HG03521 (cell line): ENCODE results near the gene CRYGB.
"Not testable (repeated sequence)": the region's sequence is repeated elsewhere in the genome, so short reads cannot be mapped to it uniquely, and the experiment has no call there.

Experiments used
- ATAC-seq: cut with Tn5 transposase; IDR thresholded peaks from one replicate; pipeline ENCODE4 v1.9.1; 2021; ENCODE audit warnings: mild to moderate bottlenecking, moderate library complexity; ENCODE audit not compliant: unreplicated experiment

Gene CRYGB

DNA sequence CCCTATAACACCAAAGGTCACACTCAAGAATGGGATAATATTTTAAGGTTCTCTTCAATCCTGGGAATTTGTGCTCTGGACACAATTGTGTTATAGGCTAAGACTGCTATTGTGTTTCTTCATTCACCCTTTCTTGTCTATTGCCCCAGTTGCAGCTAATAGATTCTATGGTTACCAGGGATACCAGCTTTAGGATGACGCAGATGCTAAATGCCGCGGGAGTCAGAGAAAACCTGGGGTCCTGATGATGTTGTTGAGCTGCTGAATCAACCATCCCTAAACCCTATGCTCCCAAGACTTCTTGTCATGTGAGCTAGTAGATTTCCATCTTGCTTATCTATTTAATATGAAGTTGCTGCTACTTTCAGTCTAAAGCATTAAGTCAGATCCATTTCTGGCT is 27.0 kb downstream of the CRYGB start:
- ATAC-seq, result no peak

DNA sequence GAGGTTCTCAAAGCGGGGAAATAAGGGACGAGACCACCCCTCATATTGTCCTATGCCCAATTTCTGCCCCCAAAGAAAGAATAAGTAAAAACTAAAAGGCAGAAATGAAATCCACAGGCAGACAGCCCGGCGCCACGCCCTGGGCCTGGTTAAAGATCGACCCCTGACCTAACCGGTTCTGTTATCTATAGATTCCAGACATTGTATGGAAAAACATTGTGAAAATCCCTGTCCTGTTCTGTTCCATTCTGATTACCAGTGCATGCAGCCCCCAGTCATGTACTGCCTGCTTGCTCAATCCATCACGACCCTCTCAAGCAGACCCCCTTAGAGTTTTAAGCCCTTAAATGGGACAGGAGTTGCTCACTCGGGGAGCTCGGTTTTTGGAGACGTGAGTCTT is 28.6 kb downstream of the CRYGB start:
- ATAC-seq, result not testable (repeated sequence)

DNA sequence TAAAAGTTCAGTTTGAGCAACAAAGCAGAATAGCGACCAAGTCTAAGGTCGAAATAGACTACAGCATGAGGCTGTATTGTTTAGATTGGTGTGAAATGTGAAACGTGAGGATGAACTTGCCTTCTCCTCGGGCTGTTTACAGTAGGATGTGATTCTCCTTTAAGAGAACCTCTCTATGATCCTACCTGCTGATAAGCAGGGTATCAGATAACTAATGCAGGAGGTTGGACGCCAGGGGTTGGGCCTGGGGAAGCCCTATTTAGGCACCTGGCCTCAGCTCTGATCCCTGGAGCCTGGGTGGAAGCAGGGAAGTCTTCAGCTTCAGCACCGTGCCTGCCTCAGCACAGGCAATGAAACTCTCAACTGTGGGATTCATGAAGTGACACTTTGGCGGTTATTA is 33.0 kb downstream of the CRYGB start:
- no peak for ATAC-seq

DNA sequence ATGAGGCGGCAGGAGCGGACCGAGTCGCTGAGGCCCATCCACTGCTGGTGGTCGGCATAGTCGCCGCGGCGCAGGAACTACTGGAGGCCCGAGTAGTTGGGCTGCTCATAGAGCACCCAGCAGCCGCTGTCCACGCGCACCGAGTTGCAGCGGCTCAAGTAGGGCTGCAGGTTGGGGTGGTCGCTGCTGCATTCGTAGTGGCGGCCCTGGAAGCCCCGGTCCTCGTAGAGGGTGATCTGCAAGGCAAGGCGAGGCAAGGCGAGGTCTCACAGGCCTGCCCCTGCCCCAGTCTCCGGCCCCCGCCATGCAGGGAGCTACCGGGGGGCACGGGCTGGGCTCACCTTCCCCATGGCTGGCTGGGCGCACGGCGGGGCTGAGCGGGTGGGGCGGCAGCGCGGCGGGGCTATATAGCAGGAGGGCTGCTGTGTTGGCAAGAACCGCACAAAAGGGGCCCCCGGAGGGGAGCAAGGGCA is 33.6 kb downstream of the CRYGB start:
- ATAC-seq, result not testable (repeated sequence)

DNA sequence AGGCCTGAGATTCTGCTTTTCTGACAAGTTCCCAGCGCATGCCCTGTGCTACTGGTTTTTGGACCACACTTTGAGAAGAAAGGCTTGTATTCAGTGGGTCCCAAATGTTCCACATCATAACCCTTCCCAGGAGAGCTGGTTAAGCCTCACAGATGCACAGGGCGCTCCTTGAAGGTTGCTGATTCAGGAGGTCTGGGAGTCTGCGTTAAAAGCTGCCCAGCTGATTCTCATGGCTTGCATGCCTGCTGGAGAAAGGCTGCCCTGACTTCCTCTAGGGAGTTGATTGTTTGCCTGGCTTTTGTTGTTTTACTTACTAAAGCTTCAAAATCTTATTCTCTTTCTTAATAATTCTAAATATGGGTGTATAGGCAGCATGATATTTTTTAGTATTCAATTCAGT is 42.3 kb downstream of the CRYGB start:
- no peak for ATAC-seq

DNA sequence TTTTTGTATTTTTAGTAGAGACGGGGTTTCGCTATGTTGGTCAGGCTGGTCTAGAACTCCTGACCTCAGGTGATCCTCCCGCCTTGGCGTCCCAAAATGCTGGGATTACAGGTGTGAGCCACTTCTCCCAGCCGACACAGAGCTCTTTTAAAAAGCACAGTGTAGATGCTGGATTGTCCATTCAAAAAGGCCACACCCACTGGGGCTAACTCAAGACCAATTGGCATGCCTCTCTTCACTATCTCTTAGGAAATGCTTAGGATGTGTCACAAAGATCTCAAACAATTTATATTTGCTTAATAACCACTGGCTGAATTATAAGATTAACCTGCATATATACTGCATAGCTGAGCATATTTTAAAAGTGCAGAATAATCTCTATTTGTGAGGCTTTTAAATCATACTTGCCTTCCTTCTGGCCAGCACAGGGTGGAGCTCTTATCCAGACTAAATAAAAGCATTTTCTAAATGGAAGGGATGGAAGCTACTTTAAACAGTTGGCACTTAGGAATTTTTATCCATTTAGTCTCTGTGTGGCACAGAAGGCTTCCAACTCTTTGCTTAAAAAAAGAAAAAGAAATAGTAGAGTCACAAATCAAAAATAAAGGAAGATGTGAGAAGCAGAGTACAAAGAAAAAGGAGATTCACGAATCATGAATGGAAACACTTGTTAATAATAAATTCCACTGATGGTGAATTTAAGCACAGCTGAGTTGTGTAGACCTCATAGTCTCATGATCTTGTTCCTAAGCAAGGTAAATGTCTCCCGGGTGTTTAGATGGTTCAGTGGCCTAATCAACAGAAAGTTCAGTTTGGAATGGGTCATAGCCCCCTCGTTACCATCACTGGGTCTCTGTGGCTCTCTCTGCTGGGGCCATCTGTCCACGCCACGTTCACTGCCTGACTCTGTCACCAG is 44.0 kb downstream of the CRYGB start:
- no peak for ATAC-seq

DNA sequence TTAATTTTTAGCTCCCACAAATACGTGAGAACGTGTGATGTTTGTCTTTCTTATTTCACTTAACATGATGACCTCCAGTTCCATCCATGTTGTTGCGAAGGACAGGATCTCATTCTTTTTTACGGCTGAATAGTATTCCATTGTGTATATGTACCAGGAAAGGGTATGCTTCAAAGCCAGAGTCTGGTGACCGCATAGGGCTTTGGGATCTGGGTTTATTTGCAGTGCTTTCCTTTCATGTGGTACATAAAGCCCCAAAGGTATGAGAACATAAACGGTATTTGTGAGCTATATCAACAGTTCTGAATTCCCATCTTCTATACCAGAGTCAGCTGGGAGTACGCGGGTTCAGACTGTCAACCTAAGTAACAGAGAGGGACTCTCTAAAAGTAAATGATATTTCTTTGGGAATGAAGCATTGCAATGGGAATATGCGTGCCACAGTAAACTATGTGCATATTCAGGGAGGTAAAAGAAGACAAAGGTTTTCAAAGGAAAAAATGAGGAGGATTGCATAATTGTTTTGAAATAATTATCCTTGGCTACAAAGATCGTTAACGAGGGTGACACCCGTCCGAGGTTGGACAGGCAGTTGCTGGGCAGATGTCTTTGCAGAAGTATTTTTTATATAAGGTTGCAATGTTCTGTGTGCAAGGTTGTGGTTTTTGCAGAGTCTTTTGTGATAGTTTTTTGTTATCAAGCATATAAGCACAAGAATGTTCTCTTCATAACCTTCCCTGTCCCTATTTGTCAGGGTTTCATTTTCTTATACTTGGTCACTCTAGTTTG is 46.1 kb downstream of the CRYGB start:
- ATAC-seq, result no peak

DNA sequence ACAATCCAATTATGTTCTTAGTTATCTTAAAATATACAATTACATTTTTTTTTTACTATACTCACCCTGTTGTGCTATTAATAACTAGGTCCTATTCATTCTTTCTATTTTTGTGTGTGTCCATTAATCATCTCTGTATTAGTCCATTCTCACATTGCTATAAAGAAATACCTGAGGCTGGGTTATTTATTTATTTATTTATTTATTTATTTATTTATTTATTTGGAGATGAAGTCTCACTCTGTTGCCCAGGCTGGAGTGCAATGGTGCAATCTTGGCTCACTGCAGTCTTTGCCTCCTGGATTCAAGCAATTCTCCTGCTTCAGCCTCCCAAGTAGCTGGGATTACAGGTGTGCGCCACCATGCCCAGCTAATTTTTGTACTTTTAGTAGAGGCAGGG is 47.3 kb downstream of the CRYGB start:
- not testable (repeated sequence) for ATAC-seq

DNA sequence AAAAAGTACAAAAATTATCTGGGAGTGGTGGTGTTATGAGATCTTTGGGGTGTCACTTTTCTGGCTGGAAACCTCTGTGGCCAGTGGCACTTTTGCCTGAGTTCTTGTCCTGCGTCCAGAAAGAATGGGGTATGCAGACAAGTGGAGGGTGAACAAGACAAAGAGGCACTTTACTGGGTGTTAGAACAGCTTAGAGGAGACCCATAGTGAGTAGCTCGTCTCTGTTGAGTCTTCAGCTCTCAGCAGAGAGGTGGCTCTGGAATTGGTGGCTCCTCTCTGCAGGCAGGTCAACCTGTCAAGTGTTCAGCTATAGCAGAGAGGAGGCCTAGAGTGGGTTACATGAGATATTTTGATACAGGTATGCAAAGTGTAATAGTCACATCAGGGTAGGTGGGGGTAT is 47.7 kb downstream of the CRYGB start:
- no peak for ATAC-seq

DNA sequence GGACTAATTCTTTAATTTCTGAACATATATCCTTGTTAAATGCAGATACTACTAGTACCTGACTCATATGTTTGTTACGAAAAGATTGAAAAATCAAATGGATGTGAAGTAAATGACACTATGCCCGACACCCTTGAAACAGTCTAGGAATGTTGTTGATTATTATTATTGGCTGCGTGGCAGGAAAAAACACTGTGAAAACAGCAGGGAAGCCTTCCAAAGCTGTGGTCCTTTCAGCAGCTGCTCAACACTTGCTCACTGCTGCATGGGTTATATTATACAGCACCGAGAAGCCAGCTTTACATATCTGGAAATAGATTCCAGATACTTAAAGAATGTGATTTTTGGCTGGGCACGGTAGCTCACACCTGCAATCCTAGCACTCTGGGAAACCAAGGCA is 48.2 kb downstream of the CRYGB start:
- ATAC-seq, result no peak

DNA sequence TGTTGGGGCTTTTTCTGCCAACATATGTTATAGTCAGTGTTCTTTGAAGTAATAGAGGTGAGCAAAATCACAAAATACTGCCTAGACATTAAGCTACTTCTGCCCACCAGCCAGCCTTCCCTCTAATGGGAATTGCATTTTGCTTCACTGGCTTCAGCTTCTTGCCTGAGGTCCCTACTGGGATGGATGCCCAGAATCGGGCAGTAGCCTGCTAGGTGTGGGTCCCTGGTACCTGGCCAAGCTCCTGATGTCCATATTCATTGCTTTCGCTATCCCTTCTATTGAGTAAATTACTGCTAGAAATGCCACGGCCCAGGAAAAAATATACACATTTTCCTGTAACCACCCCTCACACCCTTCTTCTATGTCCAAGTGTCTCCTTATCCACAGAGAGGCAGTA is 48.6 kb downstream of the CRYGB start:
- ATAC-seq, result no peak

DNA sequence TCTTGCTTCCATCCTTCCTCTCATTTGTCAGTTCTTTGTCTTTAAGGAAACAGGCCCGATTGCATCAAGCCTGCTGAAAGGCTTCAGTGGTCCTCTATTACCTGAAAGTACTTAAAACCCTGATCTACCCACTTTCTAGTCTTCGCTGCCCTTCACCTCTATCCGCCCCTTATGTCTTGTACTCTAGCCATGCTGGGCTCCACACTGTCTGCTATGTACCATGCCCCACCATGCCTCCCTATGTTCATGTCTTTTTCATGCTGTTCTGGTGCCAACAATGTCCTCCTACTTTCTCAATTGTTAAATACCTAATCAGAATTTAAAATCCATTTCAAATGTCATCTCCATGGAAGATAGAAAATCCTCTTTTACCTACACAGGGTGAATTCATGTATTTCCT is 49.9 kb downstream of the CRYGB start:
- no peak for ATAC-seq

DNA sequence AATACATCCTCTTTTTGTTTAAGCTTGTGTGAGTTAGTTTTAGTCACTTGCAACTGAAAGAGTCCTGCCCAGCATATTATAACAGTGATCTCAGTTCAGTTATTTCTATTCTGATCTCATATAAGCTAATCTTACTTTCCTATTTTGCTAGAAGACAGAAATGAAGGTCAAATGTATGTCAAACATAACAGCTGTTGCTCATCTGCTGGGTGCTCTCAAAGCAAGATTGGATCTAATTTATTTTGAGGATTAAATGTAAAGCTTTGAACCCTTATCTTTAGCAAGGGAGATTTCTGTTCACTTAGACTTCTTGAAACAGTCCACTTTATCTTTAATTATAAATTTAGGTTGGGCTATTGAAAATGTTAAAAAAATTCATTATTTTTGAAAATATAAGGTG is 52.8 kb downstream of the CRYGB start:
- no peak for ATAC-seq
